GM18526 (cell line): ENCODE data around the gene CA9.

ENCODE experiments used
- POLR2A ChIP-seq: IDR thresholded peaks from 3 replicates; pipeline ENCODE4 v1.6.1; 2011; ENCODE audit not compliant: insufficient read length; ENCODE audit errors: extremely low read depth

CA9 gene

DNA sequence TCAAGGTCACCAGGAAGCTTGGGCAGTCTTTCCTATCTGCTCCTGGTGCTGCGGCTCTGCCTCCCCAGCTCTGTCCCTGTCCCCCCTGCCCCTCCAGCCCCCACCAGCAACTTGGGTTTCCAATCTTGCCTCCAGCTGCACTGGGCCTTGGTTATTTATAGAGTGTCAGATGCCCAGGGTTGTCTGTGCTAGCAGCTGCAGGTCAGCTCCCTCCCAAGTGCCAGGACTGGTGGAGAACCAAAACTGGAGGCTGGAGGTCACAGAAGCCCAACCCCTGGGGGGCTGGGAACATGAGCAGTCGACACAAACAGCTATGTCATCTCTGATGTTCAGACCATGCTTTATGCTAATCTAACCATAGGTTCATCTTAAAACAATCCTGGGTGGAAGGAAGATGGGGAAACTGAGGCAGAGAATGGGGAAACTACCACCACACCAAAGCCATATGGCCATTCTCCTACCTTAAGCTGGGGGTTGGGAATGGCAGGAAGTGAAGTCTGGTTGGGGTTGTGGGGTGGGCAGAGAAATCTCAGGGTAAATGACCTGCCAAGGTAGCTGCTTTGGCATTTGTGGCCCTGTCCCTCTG, 14.3 kb downstream of the CA9 start:
- no peak for TF ChIP-seq POLR2A

DNA sequence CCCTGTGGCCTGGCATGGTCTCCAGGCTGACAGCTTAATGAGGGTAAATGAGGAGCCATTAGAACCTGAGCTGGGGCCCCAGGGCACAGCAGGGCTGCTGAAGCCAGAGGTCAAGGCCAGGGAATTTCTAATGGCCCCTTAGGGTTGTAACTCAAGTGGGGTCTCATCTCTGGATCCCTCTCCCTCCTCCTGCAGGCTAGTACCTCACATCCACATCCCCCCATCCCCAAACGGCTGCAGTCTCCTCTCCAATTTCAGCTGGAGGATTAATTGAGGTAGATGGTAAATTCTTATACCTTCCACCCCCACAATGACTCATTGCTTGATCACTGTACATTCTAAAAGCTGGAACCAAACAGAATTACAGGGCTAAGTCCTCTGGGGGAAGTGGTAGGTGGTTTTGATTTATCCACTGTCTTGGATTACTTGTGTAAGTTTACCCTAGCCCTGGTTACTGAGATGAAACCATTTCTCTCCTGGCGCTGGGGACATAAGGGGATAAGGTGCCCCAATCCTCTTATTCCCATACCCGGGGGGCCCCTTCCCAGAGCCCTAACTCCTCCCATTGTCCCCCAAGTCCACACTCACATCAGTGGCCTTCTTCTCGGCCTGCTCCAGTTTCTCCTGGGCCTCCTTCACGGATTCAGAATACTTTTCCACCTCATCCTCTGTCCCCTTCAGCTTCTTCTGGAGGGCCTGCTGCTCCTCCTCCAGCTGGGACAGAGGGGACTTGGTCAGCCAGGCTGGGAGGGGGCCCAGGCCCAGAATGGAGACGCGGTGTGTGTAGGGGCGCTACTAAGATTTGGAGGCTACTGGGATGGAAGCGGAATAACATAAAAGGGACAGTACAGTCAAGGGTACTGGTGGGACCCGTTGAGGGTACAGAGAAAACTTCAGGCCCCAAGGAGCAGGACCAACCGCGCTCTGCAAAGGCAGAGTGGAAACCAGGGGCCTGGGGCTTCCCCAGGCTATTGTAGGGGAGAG, 15.1 kb downstream of the CA9 start:
- TF ChIP-seq POLR2A, result no peak

DNA sequence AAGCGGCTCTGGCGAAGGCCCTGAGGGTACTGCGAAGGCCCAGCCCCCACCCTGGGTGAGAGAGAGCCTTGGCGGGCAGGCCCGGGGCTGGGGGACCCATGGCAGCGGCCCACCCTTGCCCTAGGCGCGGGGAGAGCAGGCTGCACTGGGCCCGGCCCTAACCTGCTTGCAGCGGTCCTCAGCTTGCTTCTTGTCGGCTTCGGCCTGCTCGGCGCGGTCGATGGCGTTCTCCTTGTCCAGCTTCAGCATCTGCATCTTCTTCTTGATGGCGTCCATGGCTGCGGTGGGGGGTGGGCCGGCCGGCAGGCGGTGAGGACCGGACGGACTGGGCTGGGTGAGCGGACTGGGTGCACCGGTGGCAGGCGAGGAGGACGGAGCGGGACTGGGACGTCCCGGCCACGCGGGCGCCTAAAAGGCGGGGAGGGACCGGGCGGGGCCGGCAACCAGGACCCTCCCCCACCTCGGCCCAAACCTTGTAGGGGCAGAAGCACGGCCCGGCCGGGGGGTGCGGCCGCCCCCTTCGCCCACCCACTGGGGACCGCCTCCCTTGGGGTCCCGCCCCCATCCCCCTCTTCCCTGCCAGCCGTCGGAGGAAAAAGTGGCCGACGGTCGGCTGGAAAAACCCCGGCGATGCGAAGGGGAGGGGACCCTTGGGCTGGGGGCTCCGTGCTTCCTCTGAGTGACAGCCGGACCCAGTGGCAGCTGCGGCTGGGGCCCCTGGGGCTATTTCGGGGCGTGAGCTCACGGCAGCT, 16.0 kb downstream of the CA9 start, which contains the start of gene TPM2:
Gene TPM2, minus strand, starts transcription at position 384 of the 752 bp plus-strand sequence. Its CDS starts 108 bp downstream, at position 276.
- no peak for TF ChIP-seq POLR2A

DNA sequence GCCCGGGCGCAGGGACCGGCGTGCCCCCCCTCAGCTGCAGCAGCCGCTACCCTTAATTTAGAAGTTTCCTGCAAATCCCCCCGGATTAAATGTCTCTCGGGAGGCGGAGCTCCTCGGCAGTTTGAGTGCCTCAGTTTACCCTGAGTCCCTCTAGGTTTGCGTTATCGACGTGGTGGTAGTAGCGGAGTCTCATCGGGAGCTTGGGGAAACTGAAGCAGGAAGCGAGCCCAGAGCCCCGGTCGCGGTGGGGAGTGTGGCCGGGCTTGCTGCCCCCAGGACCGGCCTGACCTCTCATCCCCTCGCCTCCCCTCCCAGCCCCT, 16.5 kb downstream of the CA9 start:
- no peak for TF ChIP-seq POLR2A

DNA sequence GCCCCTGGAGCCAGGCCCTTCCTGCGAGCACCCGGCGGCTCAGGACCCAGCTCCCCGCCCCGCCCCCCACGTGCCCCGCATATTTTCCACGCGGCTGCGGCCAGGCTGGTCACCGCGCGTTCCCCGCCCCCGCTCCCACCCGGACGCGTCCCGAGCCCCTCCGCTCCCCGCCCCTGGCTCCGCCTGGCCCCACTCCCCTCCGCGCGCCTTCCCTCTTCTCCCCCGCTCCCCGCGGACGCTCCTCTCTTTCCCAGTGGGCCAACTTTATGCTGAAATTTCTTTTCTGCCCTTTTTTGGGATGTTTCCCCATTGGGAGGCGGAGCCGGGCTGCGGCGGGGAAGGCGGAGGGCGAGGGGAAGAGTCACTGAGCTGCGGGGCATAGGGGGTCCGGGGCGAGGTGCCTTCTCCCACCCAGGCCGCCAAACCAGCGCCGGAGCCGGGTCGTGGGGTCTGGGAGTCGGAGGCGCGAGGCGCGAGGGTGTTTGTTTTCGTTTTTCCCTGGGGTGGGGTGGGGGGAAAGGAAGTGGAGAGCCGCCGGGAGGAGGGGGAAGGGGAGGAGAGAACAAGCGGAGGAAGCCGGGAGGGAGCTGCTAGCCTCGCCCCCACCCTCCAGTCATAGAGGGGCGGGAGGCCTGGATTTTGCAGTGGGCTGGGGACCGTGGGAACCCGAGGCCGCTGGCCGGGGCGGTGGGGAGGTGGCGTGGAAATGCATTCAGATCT, 17.0 kb downstream of the CA9 start:
- no peak for TF ChIP-seq POLR2A

DNA sequence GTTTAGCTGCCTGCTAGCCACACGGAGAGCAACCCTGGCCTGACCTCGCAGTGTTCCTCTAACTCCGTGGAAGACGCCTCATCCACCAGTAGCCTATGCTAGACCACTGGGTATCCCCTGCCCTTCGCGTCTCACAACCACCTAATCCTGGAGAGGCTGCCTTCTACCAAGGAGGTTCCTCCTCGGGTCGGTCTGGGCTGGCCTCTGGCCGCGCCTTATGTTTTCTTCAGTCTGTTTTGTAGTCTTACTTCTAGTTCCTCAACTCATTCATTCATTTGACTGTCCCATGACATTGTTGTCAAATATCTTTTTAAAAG, 17.6 kb downstream of the CA9 start:
- no peak for TF ChIP-seq POLR2A

DNA sequence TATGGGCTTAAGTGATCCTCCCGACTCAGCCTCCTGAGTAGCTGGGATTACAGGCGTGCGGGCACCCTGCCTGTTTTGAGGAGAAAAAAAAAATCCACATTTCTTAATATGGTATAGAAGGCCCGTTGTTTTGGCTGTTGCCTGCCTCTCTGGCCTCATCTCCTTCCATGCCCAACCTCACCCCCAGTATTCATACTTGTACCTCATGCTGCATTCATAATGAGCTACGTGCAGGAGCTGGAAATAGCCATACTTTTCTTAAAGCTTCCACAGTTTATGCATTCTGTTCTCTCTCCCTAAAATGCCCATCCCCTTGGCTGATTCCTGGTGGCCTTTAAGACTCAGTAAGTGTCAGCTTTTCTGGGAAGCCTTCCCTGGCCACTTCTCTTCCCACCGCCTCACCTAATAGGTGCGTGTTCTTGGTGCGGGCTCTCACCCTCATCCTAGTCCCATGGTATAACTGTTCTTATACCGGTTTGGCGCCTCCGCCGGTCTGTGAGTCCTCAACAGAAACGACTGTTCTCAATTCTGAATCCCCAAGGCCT, 18.1 kb downstream of the CA9 start:
- TF ChIP-seq POLR2A, result no peak

DNA sequence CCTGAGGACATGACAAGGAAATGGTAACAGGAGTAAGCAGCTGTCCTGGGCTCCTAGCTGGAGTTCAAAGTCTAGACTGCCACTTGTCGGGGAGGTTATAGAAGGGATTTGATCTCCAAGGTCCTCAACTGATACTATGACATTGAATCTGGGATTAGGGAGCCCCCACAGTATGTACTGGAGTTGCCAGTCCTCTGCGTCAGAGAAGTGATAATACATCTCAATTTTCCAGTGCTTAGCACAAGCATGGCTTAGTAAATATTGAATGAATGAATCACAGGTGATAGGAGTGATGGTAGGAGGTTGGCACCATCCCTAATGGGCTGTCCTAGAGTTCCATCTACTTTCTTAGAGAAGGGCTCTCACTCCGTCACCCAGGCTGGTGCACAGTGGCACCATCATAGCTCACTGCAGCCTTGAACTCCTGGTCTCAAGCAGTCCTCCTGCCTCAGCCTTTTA, 22.2 kb downstream of the CA9 start:
- TF ChIP-seq POLR2A, result no peak

DNA sequence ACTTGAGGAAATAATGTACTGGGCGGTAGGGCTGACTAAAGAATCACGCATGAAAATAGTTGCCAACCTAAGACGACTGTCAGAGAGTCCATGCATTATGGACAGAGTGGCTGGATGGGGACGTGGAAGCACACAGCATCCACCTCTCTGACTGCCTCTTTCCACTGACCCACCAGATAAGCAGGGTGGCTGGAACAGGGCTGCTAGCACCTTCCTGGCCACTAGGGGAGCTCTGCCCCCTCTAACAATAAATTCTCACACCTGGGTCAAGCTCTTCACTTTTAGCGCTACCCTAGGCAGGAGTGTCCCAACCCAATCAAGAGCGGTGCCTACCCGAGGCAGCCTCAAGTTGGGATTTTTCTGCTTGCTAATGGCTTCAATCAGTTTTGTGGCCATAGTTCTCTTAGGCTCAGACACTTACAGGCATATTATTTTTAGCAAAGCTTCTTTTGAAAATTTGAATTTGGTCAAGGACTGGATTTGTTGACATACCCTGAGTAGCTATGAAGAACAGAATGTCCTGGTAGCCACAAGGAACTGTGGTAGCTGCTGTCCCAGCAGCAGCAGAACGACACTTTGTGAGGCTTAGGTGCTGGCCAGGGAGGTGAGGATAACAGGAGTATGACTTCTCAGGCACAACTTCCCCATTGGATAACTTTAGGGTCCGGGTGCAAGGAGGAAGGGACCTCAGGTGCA, 22.9 kb downstream of the CA9 start:
- no peak for TF ChIP-seq POLR2A

DNA sequence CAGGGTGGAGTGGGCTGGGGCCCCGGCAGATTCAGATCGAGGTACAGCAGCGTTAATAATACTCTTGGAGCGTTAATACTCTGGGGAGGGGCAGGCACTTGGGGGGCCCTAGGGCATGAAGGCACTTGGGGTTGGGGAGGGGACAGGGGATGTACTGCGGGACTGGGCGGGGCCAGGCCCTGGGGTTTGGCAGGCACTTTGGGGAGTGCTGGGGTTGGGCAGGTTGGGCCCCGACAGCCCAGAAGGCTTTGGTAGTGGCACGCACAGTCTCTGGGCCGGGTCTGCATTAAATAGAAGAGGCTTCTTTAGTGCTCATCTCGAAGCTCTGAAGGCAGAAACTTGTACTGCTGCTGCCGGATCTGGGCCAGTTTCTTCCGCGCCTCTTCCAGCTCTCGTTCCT, 23.8 kb downstream of the CA9 start:
- TF ChIP-seq POLR2A, result no peak

DNA sequence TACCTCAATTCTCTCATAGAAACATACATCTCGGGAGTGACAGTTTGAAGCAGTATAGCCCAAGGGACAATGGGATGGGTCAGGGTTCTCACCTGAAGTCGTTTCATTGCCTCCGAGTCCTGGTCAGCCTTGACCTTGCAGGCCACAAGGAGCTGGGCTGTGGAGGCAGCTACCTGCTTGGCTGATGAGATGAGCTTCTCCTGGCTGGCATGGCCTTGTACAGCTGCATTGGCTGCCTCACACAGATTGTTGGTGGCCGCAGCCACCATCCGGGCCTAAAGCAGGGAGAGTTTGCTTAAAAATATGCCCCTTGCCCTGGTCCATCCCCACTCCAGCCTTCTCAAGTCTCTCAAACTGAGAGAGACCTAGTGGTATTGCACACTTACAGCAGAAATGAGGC, 24.5 kb downstream of the CA9 start:
- TF ChIP-seq POLR2A, result no peak

DNA sequence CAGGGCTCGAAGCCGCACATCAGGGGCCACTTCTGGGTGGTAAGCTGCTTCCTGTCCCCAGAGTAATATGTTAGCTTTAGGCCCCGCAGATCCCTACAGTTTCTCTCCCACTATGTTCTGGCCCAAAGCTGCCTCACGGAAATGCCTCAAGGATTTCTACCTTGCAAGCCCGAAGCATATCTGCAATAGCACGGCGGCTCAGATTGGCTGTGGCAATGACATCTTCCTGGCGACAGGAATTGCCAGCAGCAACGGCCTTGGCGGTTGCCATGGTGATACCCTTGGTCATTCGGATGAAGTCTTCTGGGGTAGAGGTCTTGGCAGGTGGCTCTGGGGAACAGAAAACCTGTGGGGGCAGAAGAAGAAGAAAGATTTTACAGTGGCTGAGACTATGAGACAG, 26.3 kb downstream of the CA9 start:
- no peak for TF ChIP-seq POLR2A

DNA sequence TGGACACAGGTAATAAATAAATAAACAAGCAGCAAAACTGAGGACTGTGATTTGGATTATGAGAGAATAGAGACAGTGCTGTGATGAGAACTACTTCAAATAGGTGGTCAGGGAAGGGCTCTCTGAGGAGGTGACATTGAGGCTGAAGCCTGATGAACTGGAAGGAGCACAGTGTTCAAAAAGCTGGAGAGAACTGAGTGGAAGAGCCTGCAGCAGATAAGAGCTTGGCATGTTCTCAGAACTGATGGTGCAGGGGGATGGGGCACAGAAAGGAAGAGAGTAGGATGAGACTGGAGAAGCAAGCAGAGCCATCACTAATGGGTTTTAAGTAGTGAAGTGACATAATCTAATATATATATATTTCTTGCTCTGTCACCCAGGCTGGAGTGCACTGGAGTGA, 27.2 kb downstream of the CA9 start:
- TF ChIP-seq POLR2A, result no peak

DNA sequence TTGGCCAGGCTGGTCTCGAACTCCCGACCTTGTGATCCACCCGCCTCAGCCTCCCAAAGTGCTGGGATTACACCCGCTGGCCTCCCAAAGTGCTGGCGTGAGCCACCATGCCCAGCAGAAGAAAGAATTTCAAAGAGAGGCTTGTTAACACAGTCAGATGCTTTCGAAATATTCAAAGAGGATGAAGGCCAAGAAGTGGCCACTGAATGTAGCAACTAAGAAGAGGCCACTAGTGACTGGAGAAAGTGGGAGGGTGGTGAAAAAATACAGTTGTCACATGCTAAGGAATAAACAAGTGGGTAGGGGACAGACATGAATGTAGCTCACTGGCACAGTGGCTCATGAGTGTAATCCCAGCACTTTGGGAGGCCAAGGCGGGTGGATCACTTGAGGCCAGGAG, 29.0 kb downstream of the CA9 start:
- no peak for TF ChIP-seq POLR2A
